Cardiac fibroblast (primary cell): ENCODE measurements around the gene SOD3.

Source experiments
- DNase-seq, 2 donors: peaks; one replicate each; pipeline versions ENCODE4 v3.0.0 to v3.0.0-alpha.2; 2010; ENCODE audit warnings: low read depth in 2 of 2
- H3K4me3 ChIP-seq, 2 donors: replicated peaks in 1 of 2; 1 replicate in 1 of 2; 2 replicates in 1 of 2; pipeline ENCODE4 v1.5.1; 2011; ENCODE audit warnings: low read depth in 2 of 2, low read length in 2 of 2, mild to moderate bottlenecking in 2 of 2, moderate library complexity in 1 of 2
- TF ChIP-seq, protein P1 (sequence below): IDR thresholded peaks from one replicate; pipeline ENCODE4 v1.5.1; 2011; ENCODE audit warnings: low read depth, mild to moderate bottlenecking, low read length, inconsistent platforms

Gene SOD3

DNA sequence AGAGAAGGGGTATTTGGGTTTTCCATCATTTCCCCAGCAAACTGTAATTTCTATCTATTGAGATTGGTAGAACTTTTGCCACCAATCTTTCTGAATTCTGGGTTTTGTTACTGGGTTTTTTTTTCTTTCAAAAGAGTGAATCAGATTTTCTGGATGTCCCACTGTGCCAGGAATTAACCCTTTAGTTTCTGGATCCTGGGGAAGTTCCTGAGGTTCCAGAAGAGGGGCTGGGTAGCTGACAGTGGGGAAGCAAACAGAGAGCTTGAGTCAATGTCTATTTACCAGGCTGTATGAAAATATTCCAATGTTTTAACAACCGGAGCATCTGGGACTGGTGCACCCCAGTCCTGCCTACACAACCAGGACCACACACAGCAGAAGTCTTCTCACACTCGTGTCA is 25.8 kb upstream of the SOD3 start:
- TF ChIP-seq, protein P1, sequence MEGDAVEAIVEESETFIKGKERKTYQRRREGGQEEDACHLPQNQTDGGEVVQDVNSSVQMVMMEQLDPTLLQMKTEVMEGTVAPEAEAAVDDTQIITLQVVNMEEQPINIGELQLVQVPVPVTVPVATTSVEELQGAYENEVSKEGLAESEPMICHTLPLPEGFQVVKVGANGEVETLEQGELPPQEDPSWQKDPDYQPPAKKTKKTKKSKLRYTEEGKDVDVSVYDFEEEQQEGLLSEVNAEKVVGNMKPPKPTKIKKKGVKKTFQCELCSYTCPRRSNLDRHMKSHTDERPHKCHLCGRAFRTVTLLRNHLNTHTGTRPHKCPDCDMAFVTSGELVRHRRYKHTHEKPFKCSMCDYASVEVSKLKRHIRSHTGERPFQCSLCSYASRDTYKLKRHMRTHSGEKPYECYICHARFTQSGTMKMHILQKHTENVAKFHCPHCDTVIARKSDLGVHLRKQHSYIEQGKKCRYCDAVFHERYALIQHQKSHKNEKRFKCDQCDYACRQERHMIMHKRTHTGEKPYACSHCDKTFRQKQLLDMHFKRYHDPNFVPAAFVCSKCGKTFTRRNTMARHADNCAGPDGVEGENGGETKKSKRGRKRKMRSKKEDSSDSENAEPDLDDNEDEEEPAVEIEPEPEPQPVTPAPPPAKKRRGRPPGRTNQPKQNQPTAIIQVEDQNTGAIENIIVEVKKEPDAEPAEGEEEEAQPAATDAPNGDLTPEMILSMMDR: no peak
- H3K4me3 ChIP-seq: no peak overlapping the region
- DNase-seq: no peak

DNA sequence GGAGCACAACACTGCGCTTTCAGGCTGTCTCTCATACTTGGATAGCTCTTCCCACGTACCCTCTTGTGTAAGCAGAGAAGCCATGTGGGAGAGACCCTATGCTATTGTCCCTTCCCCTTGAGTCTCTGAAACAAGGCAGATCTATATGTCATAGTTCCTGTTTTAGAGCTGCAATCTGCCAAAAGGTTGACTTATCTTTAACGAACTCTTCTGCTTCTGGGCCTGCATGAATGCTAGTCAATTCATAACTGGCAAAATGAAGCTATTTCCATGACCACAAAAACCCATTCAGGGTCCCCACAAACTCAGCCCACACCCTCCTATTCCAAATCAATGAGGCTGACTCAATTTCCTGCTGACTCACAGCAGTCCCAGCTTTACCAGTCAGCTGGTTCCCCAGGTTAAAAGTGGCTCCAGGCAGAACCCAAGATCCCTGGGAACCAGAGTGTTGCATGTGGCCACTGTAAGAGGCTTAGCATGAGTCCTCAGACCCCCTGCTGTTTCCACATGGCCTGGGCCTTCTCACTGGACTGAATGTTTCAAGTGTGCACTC is 25.3 kb upstream of the SOD3 start:
- DNase-seq: peak; percentile 46 to 74
- H3K4me3 ChIP-seq: no peak overlapping the region
- TF ChIP-seq, protein P1: no peak

DNA sequence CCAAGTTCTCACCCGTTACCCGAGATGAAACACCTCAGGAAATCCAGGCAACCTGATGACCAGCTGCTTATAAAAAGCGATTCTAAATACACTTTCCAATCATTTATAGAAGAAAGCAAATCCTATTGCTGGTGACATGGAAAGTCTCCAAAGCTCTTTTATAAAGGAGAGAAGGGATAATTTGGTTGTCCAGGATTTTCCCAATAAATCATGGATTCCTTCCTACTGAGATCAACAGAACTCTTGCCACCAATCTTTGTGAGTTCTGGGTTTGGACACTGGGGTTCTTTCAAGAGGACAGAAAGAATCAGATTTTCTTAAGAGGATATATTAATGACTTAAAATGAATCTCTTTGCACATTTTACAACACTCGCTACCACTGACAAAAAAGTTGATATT is 24.7 kb upstream of the SOD3 start:
- TF ChIP-seq, protein P1: no peak
- no peak overlapping the region for H3K4me3 ChIP-seq
- no peak for DNase-seq

DNA sequence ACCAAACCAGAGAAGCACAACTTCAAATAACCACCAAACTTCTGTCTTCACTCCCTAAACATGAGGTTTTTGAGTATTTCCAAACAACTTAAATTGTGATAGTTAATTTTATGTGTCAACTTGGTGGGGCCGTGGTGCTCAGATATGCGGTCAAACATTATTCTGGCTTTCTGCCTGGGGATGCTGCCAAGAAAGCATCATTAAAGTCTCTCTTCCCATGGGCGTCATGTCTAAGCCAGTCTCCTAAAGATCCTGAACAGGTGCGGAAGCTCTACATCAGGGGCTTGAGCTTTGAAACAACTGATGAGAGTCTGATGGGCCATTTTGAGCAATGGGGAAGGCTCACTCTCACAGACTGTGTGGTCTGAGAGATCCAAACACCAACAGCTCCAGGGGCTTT is 24.1 kb upstream of the SOD3 start:
- no peak for DNase-seq
- TF ChIP-seq, protein P1: no peak
- H3K4me3 ChIP-seq: no peak overlapping the region

DNA sequence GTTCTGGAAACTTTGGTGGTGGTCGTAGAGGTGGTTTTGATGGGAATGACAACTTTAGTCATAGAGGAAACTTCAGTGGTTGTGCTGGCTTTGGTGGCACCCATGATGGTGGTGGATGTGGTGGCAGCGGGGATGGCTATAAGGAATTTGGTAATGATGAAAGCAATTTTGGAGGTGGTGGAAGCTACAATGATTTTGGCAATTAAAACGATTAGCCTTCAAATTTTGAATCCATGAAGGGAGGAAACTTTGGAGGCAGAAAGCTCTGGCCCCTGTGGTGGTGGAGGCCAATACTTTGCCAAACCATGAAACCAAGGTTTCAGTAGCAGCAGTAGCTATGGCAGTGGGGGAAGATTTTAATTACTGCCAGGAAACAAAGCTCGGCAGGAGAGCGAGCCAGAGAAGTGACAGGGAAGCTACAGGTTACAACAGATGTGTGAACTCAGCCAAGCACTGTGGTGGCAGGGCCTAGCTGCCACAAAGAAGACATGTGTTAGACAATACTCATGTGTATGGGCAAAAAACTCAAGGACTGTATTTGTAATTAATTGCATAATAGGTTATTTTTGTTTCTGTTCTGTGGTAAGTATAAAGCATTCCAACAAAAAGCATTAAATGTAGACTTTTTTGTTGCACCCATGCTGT is 23.2 kb upstream of the SOD3 start:
- DNase-seq: no peak
- TF ChIP-seq, protein P1: no peak
- no peak overlapping the region for H3K4me3 ChIP-seq

DNA sequence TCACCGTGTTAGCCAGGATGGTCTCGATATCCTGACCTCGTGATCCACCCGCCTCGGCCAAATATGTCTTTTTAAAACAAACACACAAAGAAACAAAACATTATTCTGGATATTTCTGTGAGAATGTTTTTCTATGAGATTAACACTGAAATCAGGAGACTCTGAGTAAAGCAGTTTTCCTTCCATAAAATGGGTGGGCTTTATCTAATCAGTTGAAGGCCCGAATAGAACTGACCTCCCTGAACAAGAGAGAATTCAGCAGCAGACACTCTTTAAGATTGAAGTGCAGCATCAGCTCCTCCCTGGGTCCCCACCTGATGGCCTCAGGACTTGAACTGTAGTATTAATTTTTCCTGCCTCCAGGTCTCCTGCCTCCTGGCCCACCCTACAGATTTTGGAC is 22.4 kb upstream of the SOD3 start:
- no peak for DNase-seq
- H3K4me3 ChIP-seq: no peak overlapping the region
- TF ChIP-seq, protein P1: no peak

DNA sequence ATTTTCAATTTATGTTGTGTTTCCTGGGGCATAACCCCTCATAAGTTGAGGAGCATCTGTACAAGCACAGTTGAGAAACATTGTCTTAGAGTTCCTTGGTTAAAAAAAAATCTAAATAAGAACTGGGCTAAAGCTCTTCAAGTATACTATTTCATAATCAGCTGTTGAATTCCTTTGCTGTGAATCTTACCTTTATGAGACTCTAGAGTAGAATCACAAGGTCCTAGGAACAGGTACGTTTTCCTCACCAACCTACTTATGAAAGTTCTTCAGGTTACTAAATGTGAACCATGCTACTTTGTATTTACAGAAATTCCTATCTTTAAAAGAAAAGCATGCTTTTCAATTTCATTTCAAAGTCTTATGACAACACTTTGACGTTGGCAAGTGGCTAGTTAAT is 20.9 kb upstream of the SOD3 start:
- DNase-seq: peak in 1 of 2 donors; percentile 27
- H3K4me3 ChIP-seq: no peak overlapping the region
- TF ChIP-seq, protein P1: no peak
